HCT116 (cell line): Measurements from ENCODE around the gene SELL. TPM values are rescaled to one million over a fixed set of nuclear protein-coding genes. Genes with fewer than 3 reads are reported as not detected.
A peak's percentile ranks its signal among the peaks of the same experiment; 100 is the strongest.

Source experiments
- ATAC-seq: fragments of 200-7000 bp; cut with Tn5 transposase; 2 replicates; pipeline ENCODE4 v1.9.1; 2020; ENCODE audit warnings: mild to moderate bottlenecking, moderate library complexity
- BruUV-seq: library from RNA; stranded (reverse); fragments of 400-500 nt; replicated peaks from 2 replicates; lab custom pipeline; 2021; lab: Mats Ljungman, UMichigan
- CTCF ChIA-PET: fragments of 300-600 bp; sonication (Branson Sonifier 250); formaldehyde crosslinking; loops from one replicate; lab custom pipeline; 2021; ENCODE audit warnings: antibody characterized with exemption; lab: Charles Lee
- POLR2A ChIA-PET: fragments of 300-600, 350-600 bp; sonication (Branson Sonifier 250); formaldehyde crosslinking; loops from one replicate; lab custom pipeline; 2021; ENCODE audit warnings: antibody characterized with exemption; lab: Charles Lee
- RAD21 ChIA-PET, 2 experiments: fragments of 300-600 bp; sonication (Branson Sonifier 250); formaldehyde crosslinking; loops; one replicate each; lab custom pipeline; 2023; ENCODE audit warnings: low total read pairs in 2 of 2; ENCODE audit not compliant: uncharacterized antibody in 2 of 2, unreplicated experiment in 2 of 2, low non-redundant PET in 1 of 2; lab: Charles Lee
- DNase-seq: peaks from one replicate; pipeline ENCODE4 v3.0.0-alpha.2; 2010; ENCODE audit warnings: low read depth, low spot score
- H2AFZ ChIP-seq: fragments of 200-600 bp; shearing (Covaris generic), sonication (generic); 2 replicates; pipeline ENCODE4 v1.6.1; 2017; ENCODE audit warnings: low read depth, mixed run types, mixed read lengths, antibody characterized with exemption, low read length; ENCODE audit not compliant: poor library complexity, severe bottlenecking
- H3K27ac ChIP-seq: 2 replicates; pipeline ENCODE4 v1.5.1; 2012; ENCODE audit warnings: low read depth, low read length
- H3K27me3 ChIP-seq: fragments of 200-600 bp; sonication (generic); 2 replicates; pipeline ENCODE4 v1.6.1; 2016; ENCODE audit warnings: mixed run types, low read length, mixed read lengths; ENCODE audit not compliant: insufficient read depth
- H3K36me3 ChIP-seq, 2 experiments: fragments of 200-500 bp in 1 of 2; fragments of 200-600 bp in 1 of 2; sonication (Bioruptor generic) in 1 of 2; sonication (generic) in 1 of 2; 2 replicates each; pipeline versions ENCODE4 v1.5.1 to v1.6.1; 2014 to 2016; ENCODE audit warnings: low read length in 2 of 2, inconsistent platforms in 1 of 2, mixed read lengths in 1 of 2, mixed run types in 1 of 2; ENCODE audit not compliant: insufficient read depth in 2 of 2, control insufficient read depth in 1 of 2
- H3K4me1 ChIP-seq, 2 experiments: fragments of 200-600 bp in 1 of 2; sonication (generic) in 1 of 2; 2 replicates each; pipeline versions ENCODE4 v1.5.1 to v1.6.1; 2012 to 2017; ENCODE audit warnings: low read length in 2 of 2, inconsistent platforms in 1 of 2, mild to moderate bottlenecking in 1 of 2, mixed read lengths in 1 of 2, mixed run types in 1 of 2, moderate library complexity in 1 of 2; ENCODE audit not compliant: insufficient read depth in 2 of 2, control insufficient read depth in 1 of 2
- H3K4me2 ChIP-seq: fragments of 200-600 bp; sonication (generic); 2 replicates; pipeline ENCODE4 v1.6.1; 2017; ENCODE audit warnings: mixed run types, low read length, mixed read lengths
- H3K4me3 ChIP-seq, 2 experiments: fragments of 200-600 bp in 1 of 2; sonication (generic) in 1 of 2; replicated peaks in 1 of 2; 2 replicates each; pipeline ENCODE4 v1.5.1; 2011 to 2016; ENCODE audit warnings: low read length in 2 of 2, control low read depth in 1 of 2, low read depth in 1 of 2, mild to moderate bottlenecking in 1 of 2, mixed read lengths in 1 of 2, mixed run types in 1 of 2
- H3K79me2 ChIP-seq: fragments of 200-600 bp; sonication (generic); 2 replicates; pipeline ENCODE4 v1.6.1; 2017; ENCODE audit warnings: mild to moderate bottlenecking, mixed run types, low read length, moderate library complexity, mixed read lengths; ENCODE audit not compliant: insufficient read depth
- H3K9ac ChIP-seq: fragments of 200-600 bp; sonication (generic); 2 replicates; pipeline ENCODE4 v1.6.1; 2016; ENCODE audit warnings: low read length, mixed read lengths
- H3K9me2 ChIP-seq: fragments of 200-600 bp; sonication (generic), shearing (Covaris generic); 2 replicates; pipeline ENCODE4 v1.6.1; 2017; ENCODE audit warnings: mixed run types, mild to moderate bottlenecking, moderate library complexity; ENCODE audit not compliant: insufficient read depth
- H3K9me3 ChIP-seq, 2 experiments: fragments of 200-500 bp in 1 of 2; fragments of 200-600 bp in 1 of 2; sonication (Bioruptor generic) in 1 of 2; sonication (generic) in 1 of 2; 2 replicates each; pipeline ENCODE4 v1.6.1; 2014 to 2017; ENCODE audit warnings: low read length in 2 of 2, mixed read lengths in 2 of 2, inconsistent platforms in 1 of 2, low read depth in 1 of 2, mild to moderate bottlenecking in 1 of 2, mixed run types in 1 of 2, moderate library complexity in 1 of 2; ENCODE audit not compliant: control insufficient read depth in 1 of 2, insufficient read depth in 1 of 2
- H4K20me1 ChIP-seq: fragments of 200-600 bp; sonication (generic), shearing (Covaris generic); 2 replicates; pipeline ENCODE4 v1.6.1; 2017; ENCODE audit warnings: mixed run types, mild to moderate bottlenecking, moderate library complexity; ENCODE audit not compliant: insufficient read depth
- CBX3 ChIP-seq: IDR thresholded peaks from 2 replicates; pipeline ENCODE4 v1.6.1; 2012; ENCODE audit warnings: low read depth
- CTCF ChIP-seq, 3 experiments: fragments of 200-600 bp in 1 of 3; sonication (generic) in 1 of 3; IDR thresholded peaks in 2 of 3; conservative IDR thresholded peaks in 1 of 3; 2 replicates each; pipeline ENCODE4 v1.5.1; 2012 to 2017; ENCODE audit warnings: low read depth in 2 of 3, low read length in 2 of 3, antibody characterized with exemption in 1 of 3, borderline replicate concordance in 1 of 3, control low read depth in 1 of 3, mild to moderate bottlenecking in 1 of 3, mixed read lengths in 1 of 3, mixed run types in 1 of 3, moderate library complexity in 1 of 3; ENCODE audit not compliant: insufficient read depth in 1 of 3
- EZH2phosphoT487 ChIP-seq: fragments of 200-600 bp; IDR thresholded peaks from 2 replicates; pipeline ENCODE4 v1.6.1; 2018; ENCODE audit warnings: antibody characterized with exemption, borderline replicate concordance
- FOSL1 ChIP-seq: IDR thresholded peaks from 2 replicates; pipeline ENCODE4 v1.6.1; 2012; ENCODE audit warnings: low read depth
- MAX ChIP-seq: IDR thresholded peaks from 2 replicates; pipeline ENCODE4 v1.6.1; 2012
- POLR2A ChIP-seq: IDR thresholded peaks from 2 replicates; pipeline ENCODE4 v1.7.0; 2011; ENCODE audit warnings: borderline replicate concordance; ENCODE audit not compliant: insufficient read depth, insufficient read length; ENCODE audit errors: extremely low read depth
- RAD21 ChIP-seq: IDR thresholded peaks from 2 replicates; pipeline ENCODE4 v1.6.1; 2012; ENCODE audit warnings: low read depth, mild to moderate bottlenecking
- REST ChIP-seq: IDR thresholded peaks from 2 replicates; pipeline ENCODE4 v1.6.1; 2012; ENCODE audit warnings: low read depth
- SIN3A ChIP-seq: IDR thresholded peaks from 2 replicates; pipeline ENCODE4 v1.6.1; 2012; ENCODE audit warnings: low read depth
- SP1 ChIP-seq: IDR thresholded peaks from 2 replicates; pipeline ENCODE4 v1.6.1; 2012; ENCODE audit warnings: low read depth
- ZBTB33 ChIP-seq: IDR thresholded peaks from 2 replicates; pipeline ENCODE4 v1.6.1; 2011; ENCODE audit warnings: mild to moderate bottlenecking, low read length, moderate library complexity; ENCODE audit not compliant: insufficient replicate concordance; ENCODE audit errors: extremely low read depth
- ZFX ChIP-seq: fragments of 450-650 bp; IDR thresholded peaks from 2 replicates; pipeline ENCODE4 v1.6.1; 2017
- ZNF274 ChIP-seq: fragments of 200-500 bp; sonication (Bioruptor generic); IDR thresholded peaks from 2 replicates; pipeline ENCODE4 v1.6.1; 2014; ENCODE audit warnings: mild to moderate bottlenecking, low read depth, low read length, inconsistent platforms
- intact Hi-C: fragments of 100-400 bp; cut with micrococcal nuclease; formaldehyde crosslinking; loops from 2 replicates; pipeline ENCODE4 v1.10.0; 2022
- total RNA-seq: library from RNA; stranded (reverse); gene quantifications from one replicate; pipeline ENCODE4 v1.2.1, GENCODE V29; 2021; ENCODE audit not compliant: unreplicated experiment

Gene SELL
- total RNA-seq, 1 experiment from 2014 or later: 4.1 TPM

GRCh38 chr1:169711469-169712308, at the start of gene SELL (continued):
- TF ChIP-seq CTCF (IDR thresholded peaks at IDR 0.05 in 2 of 3, conservative IDR thresholded peaks at IDR 0.05 in 1 of 3; ENCODE audit: borderline replicate concordance in 1 of 3, insufficient read depth in 1 of 3, low read depth in 2 of 3, low read length in 2 of 3): peak; percentile 70 to 84 (median 82); a peak in 5 of 6 replicates
- no peak for TF ChIP-seq ZFX
- no peak for TF ChIP-seq POLR2A
- TF ChIP-seq RAD21: peak; percentile 78

GRCh38 chr1:169759038-169759437, 47.6 kb upstream of the SELL start:
- Histone ChIP-seq H4K20me1 (no peaks in the 10 kb centered on the region), H3K9me3 (no peaks in the 10 kb centered on the region), H3K4me3 (no peak overlapping the region), H3K27me3 (no peaks in the 10 kb centered on the region), H3K9ac (no peak overlapping the region), H3K4me2 (no peak overlapping the region), H3K4me1 (no peaks in the 10 kb centered on the region), H3K36me3 (no peaks in the 10 kb centered on the region), H3K9me2 (no peaks in the 10 kb centered on the region), H3K79me2 (no peaks in the 10 kb centered on the region), H3K27ac (no peak overlapping the region), H2AFZ (no peak overlapping the region)
- ChIA-PET POLR2A (no interaction called here), RAD21 (no interaction called here), CTCF (no interaction called here)
- ATAC-seq (no peak), DNase-seq (no peak)
- intact Hi-C loops: no loop called here
- BruUV-seq: no TSS peak
- TF ChIP-seq ZBTB33 (no peak), REST (no peak), POLR2A (no peak), FOSL1 (no peak), CTCF (IDR thresholded peaks at IDR 0.05 in 2 of 3, conservative IDR thresholded peaks at IDR 0.05 in 1 of 3; ENCODE audit: borderline replicate concordance in 1 of 3, insufficient read depth in 1 of 3, low read depth in 2 of 3, low read length in 2 of 3) (no peak), MAX (no peak), SIN3A (no peak), SP1 (no peak), ZNF274 (no peak), EZH2phosphoT487 (no peak), CBX3 (no peak)
